ENCODE measurements around the gene CABYR. TPM values are rescaled to one million over a fixed set of nuclear protein-coding genes. Genes with fewer than 3 reads are reported as not detected.

The CABYR gene
- total and polyA plus RNA-seq, 2 of the 13 experiments (the other 11 are each of a cell fraction or from before 2014, with no cell fraction given): 0.71 to 0.88 TPM

- TF ChIP-seq ZBTB42 (CRISPR knock-in tag; IDR thresholded peaks at IDR 0.05) (no peak), MXD1 (CRISPR knock-in tag; IDR thresholded peaks at IDR 0.05) (0 out of 2 replicates have a peak, but pooled peaks have one; percentile 40), ZNF570 (CRISPR knock-in tag; IDR thresholded peaks at IDR 0.05; ENCODE audit: borderline replicate concordance) (no peak), ATF5 (CRISPR knock-in tag; IDR thresholded peaks at IDR 0.05; ENCODE audit: low read depth) (no peak), ATF7 (IDR thresholded peaks at IDR 0.05) (no peak), ATF7 (CRISPR knock-in tag; IDR thresholded peaks at IDR 0.05) (no peak), DNMT3B (CRISPR knock-in tag; conservative IDR thresholded peaks at IDR 0.05) (no peak), FOSL1 (CRISPR knock-in tag; IDR thresholded peaks at IDR 0.05; ENCODE audit: borderline replicate concordance) (peak; percentile 83), TAF15 (IDR thresholded peaks at IDR 0.05; ENCODE audit: low read depth, low read length, poor library complexity, severe bottlenecking) (no peak), ZNF619 (CRISPR knock-in tag; IDR thresholded peaks at IDR 0.05) (peak; percentile 83; the same call in 1 of the 2 replicates), CEBPB (IDR thresholded peaks at IDR 0.05; ENCODE audit: borderline replicate concordance, low read depth, low read length) (no peak), ZNF557 (CRISPR knock-in tag; IDR thresholded peaks at IDR 0.05) (no peak), RFX1 (IDR thresholded peaks at IDR 0.05) (no peak), NFKB2 (CRISPR knock-in tag; IDR thresholded peaks at IDR 0.05; ENCODE audit: borderline replicate concordance) (no peak), ZSCAN30 (CRISPR knock-in tag; IDR thresholded peaks at IDR 0.05) (no peak), HIVEP1 (CRISPR knock-in tag; IDR thresholded peaks at IDR 0.05) (peak; percentile 82), PAF1 (CRISPR knock-in tag; IDR thresholded peaks at IDR 0.05) (no peak), ZNF572 (CRISPR knock-in tag; IDR thresholded peaks at IDR 0.05) (no peak), NR2F1 (CRISPR knock-in tag; IDR thresholded peaks at IDR 0.05) (0 out of 4 replicates have a peak, but pooled peaks of 1 of the 2 experiments have one; percentile 14), IKZF4 (CRISPR knock-in tag; IDR thresholded peaks at IDR 0.05; ENCODE audit: borderline replicate concordance, low read depth, not compliant biosample characterization) (no peak), NFYC (CRISPR knock-in tag; IDR thresholded peaks at IDR 0.05) (peak; percentile 56), XRCC5 (optimal IDR thresholded peaks at IDR 0.05; ENCODE audit: low read length) (peak; percentile 52), PHF21A (CRISPR knock-in tag; IDR thresholded peaks at IDR 0.05) (peak; percentile 82), ZNF224 (CRISPR knock-in tag; IDR thresholded peaks at IDR 0.05) (no peak), MTERF4 (CRISPR knock-in tag; IDR thresholded peaks at IDR 0.05) (no peak), ZNF615 (CRISPR knock-in tag; IDR thresholded peaks at IDR 0.05; ENCODE audit: borderline replicate concordance) (no peak), IKZF5 (CRISPR knock-in tag; IDR thresholded peaks at IDR 0.05) (0 out of 2 replicates have a peak, but pooled peaks have one; percentile 55), ZFP1 (CRISPR knock-in tag; IDR thresholded peaks at IDR 0.05) (no peak), BRD4 (CRISPR knock-in tag; IDR thresholded peaks at IDR 0.05) (peak; percentile 25; the same call in 1 of the 2 replicates)
- TF ChIP-seq, protein P1, sequence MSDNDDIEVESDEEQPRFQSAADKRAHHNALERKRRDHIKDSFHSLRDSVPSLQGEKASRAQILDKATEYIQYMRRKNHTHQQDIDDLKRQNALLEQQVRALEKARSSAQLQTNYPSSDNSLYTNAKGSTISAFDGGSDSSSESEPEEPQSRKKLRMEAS (IDR thresholded peaks at IDR 0.05): peak; percentile 23; the same call in 1 of the 2 replicates
Observed at GRCh38 chr18:24112874-24113615, 25.8 kb upstream of the CABYR start (continued).

Measured in HepG2 (cell line).